Endothelial cell (in vitro differentiated cells): Measurements from ENCODE around the gene TMC1. TPM values are rescaled to one million over a fixed set of nuclear protein-coding genes. Genes with fewer than 3 reads are reported as not detected.

Experiments used
- DNase-seq: peaks from one replicate; pipeline ENCODE4 v3.0.0; 2021; ENCODE audit warnings: low spot score
- H3K27ac Mint-ChIP-seq: one replicate; pipeline ENCODE4 v1.8.0; 2021; ENCODE audit warnings: mixed read lengths, inconsistent platforms; ENCODE audit not compliant: unreplicated experiment
- H3K27me3 Mint-ChIP-seq: one replicate; pipeline ENCODE4 v1.8.0; 2021; ENCODE audit warnings: mild to moderate bottlenecking, moderate library complexity, mixed read lengths, inconsistent platforms; ENCODE audit not compliant: unreplicated experiment
- H3K36me3 Mint-ChIP-seq: one replicate; pipeline ENCODE4 v1.8.0; 2021; ENCODE audit warnings: mild to moderate bottlenecking, low read depth, mixed read lengths, inconsistent platforms; ENCODE audit not compliant: unreplicated experiment
- H3K4me1 Mint-ChIP-seq: one replicate; pipeline ENCODE4 v1.8.0; 2021; ENCODE audit warnings: mild to moderate bottlenecking, mixed read lengths, inconsistent platforms; ENCODE audit not compliant: unreplicated experiment
- H3K4me3 Mint-ChIP-seq: one replicate; pipeline ENCODE4 v1.8.0; 2021; ENCODE audit warnings: mild to moderate bottlenecking, mixed read lengths, inconsistent platforms; ENCODE audit not compliant: unreplicated experiment
- H3K9me3 Mint-ChIP-seq: one replicate; pipeline ENCODE4 v1.8.0; 2021; ENCODE audit warnings: mixed read lengths, inconsistent platforms; ENCODE audit not compliant: unreplicated experiment
- CTCF ChIP-seq: fragments of 200-600 bp; sonication (generic); IDR thresholded peaks from one replicate; pipeline ENCODE4 v1.5.0; 2021; ENCODE audit warnings: antibody characterized with exemption; ENCODE audit not compliant: unreplicated experiment
- total RNA-seq: library from RNA; stranded (reverse); fragmentation: NEBNext Ultra II Directional; extraction: Animal tissue kit (Norgen Biotek cat#: 25700); gene quantifications from one replicate; pipeline ENCODE4 v1.2.1, GENCODE V29; 2021; ENCODE audit not compliant: unreplicated experiment

The TMC1 gene
- total RNA-seq, 1 donor from 2014 or later: not detected

- H3K4me1 Mint-ChIP-seq: no peaks in the 10 kb centered on the region
- TF ChIP-seq CTCF: no peak
- DNase-seq: no peak
- H3K27me3 Mint-ChIP-seq: peaks cover 2% of the 10 kb centered on the region
- no peaks in the 10 kb centered on the region for H3K9me3 Mint-ChIP-seq
- no peaks in the 10 kb centered on the region for H3K36me3 Mint-ChIP-seq
- H3K4me3 Mint-ChIP-seq: no peak overlapping the region
- H3K27ac Mint-ChIP-seq: no peak overlapping the region
Measured at GRCh38 chr9:72753266-72753893, 232.0 kb downstream of the TMC1 start.

DNA sequence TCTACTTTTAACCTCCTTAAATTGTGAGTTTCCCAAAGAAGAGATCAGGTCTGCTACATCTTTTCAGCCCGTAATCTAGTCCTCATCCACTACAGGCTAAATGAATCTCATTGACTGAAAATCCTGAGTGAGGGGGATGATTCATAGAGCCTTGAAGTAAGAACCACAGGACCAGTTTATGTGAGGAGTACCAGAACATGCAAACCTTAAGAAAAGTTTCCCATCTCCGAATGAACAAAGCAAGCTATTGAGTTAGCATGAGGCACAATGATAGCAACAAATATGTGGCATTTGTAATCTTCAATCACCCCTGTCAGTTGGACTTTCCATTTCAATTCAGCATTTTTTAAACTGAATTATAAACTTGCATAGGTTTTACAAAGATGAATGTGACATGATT, 234.4 kb downstream of the TMC1 start:
- H3K27me3 Mint-ChIP-seq: peaks cover 2% of the 10 kb centered on the region
- H3K27ac Mint-ChIP-seq: no peak overlapping the region
- no peaks in the 10 kb centered on the region for H3K9me3 Mint-ChIP-seq
- no peak for DNase-seq
- no peaks in the 10 kb centered on the region for H3K36me3 Mint-ChIP-seq
- no peaks in the 10 kb centered on the region for H3K4me1 Mint-ChIP-seq
- no peak for TF ChIP-seq CTCF
- no peak overlapping the region for H3K4me3 Mint-ChIP-seq

GRCh38 chr9:72758944-72759343, 237.5 kb downstream of the TMC1 start:
- no peak overlapping the region for H3K27ac Mint-ChIP-seq
- no peaks in the 10 kb centered on the region for H3K4me1 Mint-ChIP-seq
- peaks cover 2% of the 10 kb centered on the region for H3K27me3 Mint-ChIP-seq
- no peaks in the 10 kb centered on the region for H3K9me3 Mint-ChIP-seq
- TF ChIP-seq CTCF: no peak
- no peak for DNase-seq
- H3K4me3 Mint-ChIP-seq: no peak overlapping the region
- H3K36me3 Mint-ChIP-seq: no peaks in the 10 kb centered on the region

- H3K27ac Mint-ChIP-seq: no peak overlapping the region
- H3K4me3 Mint-ChIP-seq: no peak overlapping the region
- H3K4me1 Mint-ChIP-seq: no peaks in the 10 kb centered on the region
Measured at GRCh38 chr9:72763022-72763421, 241.6 kb downstream of the TMC1 start.

More at GRCh38 chr9:72763022-72763421, 241.6 kb downstream of the TMC1 start:
- no peak for TF ChIP-seq CTCF
- Mint-ChIP-seq H3K36me3 (no peaks in the 10 kb centered on the region), H3K9me3 (no peaks in the 10 kb centered on the region), H3K27me3 (no peaks in the 10 kb centered on the region)
- no peak for DNase-seq
